Measurements from ENCODE around the gene ARTN. TPM values are rescaled to one million over a fixed set of nuclear protein-coding genes. Genes with fewer than 3 reads are reported as not detected.

Gene ARTN
- total and polyA plus RNA-seq, 9 of the 15 experiments (the other 6 are each of a cell fraction or from before 2014, with no cell fraction given) = 0.06 to 0.38 TPM; not detected in 7

GRCh38 chr1:43979261-43979527, 45.6 kb downstream of the ARTN start (continued):
- TF ChIP-seq, protein P1, sequence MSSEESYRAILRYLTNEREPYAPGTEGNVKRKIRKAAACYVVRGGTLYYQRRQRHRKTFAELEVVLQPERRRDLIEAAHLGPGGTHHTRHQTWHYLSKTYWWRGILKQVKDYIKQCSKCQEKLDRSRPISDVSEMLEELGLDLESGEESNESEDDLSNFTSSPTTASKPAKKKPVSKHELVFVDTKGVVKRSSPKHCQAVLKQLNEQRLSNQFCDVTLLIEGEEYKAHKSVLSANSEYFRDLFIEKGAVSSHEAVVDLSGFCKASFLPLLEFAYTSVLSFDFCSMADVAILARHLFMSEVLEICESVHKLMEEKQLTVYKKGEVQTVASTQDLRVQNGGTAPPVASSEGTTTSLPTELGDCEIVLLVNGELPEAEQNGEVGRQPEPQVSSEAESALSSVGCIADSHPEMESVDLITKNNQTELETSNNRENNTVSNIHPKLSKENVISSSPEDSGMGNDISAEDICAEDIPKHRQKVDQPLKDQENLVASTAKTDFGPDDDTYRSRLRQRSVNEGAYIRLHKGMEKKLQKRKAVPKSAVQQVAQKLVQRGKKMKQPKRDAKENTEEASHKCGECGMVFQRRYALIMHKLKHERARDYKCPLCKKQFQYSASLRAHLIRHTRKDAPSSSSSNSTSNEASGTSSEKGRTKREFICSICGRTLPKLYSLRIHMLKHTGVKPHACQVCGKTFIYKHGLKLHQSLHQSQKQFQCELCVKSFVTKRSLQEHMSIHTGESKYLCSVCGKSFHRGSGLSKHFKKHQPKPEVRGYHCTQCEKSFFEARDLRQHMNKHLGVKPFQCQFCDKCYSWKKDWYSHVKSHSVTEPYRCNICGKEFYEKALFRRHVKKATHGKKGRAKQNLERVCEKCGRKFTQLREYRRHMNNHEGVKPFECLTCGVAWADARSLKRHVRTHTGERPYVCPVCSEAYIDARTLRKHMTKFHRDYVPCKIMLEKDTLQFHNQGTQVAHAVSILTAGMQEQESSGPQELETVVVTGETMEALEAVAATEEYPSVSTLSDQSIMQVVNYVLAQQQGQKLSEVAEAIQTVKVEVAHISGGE (CRISPR knock-in tag; IDR thresholded peaks at IDR 0.05) = peak in 1 of 3 experiments; percentile 61; a peak in 2 of 6 replicates

GRCh38 chr1:43979528-43980254, 46.1 kb downstream of the ARTN start:
- H3K4me3 ChIP-seq = peak overlapping the region; percentile 47
- H3K9me3 ChIP-seq (replicated peaks; ENCODE audit: control insufficient read depth, insufficient read depth, low read depth, low read length) = no peaks in the 10 kb centered on the region
- under 1% methylated on average over 22 of the region's 45 CpGs for WGBS (ENCODE audit: insufficient coverage, low coverage, missing lambda C conversion rate)
- peak; percentile 76 for FAIRE-seq
- H3K9ac ChIP-seq (ENCODE audit: insufficient read depth in 1 of 2, low read depth in 2 of 2, low read length in 2 of 2) = peak overlapping the region; percentile 75 to 99
- H3K27ac ChIP-seq (ENCODE audit: extremely low read depth, low read depth, low read length) = peak overlapping the region; percentile 79
- intact Hi-C loops (cut with micrococcal nuclease) = no loop called here
- DNase-seq (ENCODE audit: extremely low read depth in 1 of 4, low spot score in 3 of 4) = peak; percentile 73 to 87 (median 83)
- H3K9me1 ChIP-seq (ENCODE audit: control insufficient read depth, insufficient read depth, low read length) = peaks cover 21% of the 10 kb centered on the region
- BruUV-seq (replicated peaks) = no TSS peak
- H3K4me2 ChIP-seq (ENCODE audit: insufficient read depth, low read length) = peak overlapping the region; percentile 86
- peaks cover 81% of the 10 kb centered on the region for H3K79me2 ChIP-seq (ENCODE audit: control insufficient read depth, insufficient read depth, low read length)
- peaks cover 33% of the 10 kb centered on the region for H4K20me1 ChIP-seq (replicated peaks; ENCODE audit: control insufficient read depth, insufficient read depth, low read length)
- H3K36me3 ChIP-seq (ENCODE audit: control insufficient read depth, insufficient read depth, low read length) = peaks cover 72% of the 10 kb centered on the region
- peak overlapping the region; percentile 17 for H2AFZ ChIP-seq (ENCODE audit: low read depth, low read length)
- peak; percentile 27 for ATAC-seq
- in situ Hi-C loops (cut with MboI) = no loop called here
- H3K4me1 ChIP-seq (replicated peaks in 1 of 2; ENCODE audit: control insufficient read depth in 2 of 2, insufficient read depth in 2 of 2, low read length in 2 of 2) = peaks cover 48 to 86% of the 10 kb centered on the region in 2 experiments
- ChIA-PET POLR2A (interaction anchor here (1.1 kb wide), 1 partner anchor 11 kb away, joined by 3 read pairs; no protein-coding TSS in a partner anchor), CTCF (ENCODE audit: low intra/inter-chr PET ratio) (interaction anchor here (0.6 to 1.1 kb wide), 2 partner anchors 48 to 57 kb away, joined by 3 to 5 read pairs; no protein-coding TSS in a partner anchor)
- no peaks in the 10 kb centered on the region for H3K27me3 ChIP-seq (ENCODE audit: control insufficient read depth in 2 of 2, insufficient read depth in 2 of 2, low read length in 2 of 2)
- no peak for TF ChIP-seq ZNF12 (CRISPR knock-in tag; IDR thresholded peaks at IDR 0.05)
- TF ChIP-seq ZNF347 (CRISPR knock-in tag; IDR thresholded peaks at IDR 0.05; ENCODE audit: low read depth) = no peak
- no peak for TF ChIP-seq BRF2 (IDR thresholded peaks at IDR 0.05; ENCODE audit: borderline replicate concordance, insufficient read depth, insufficient read length)
- peak; percentile 28; the same call in 1 of the 2 replicates for TF ChIP-seq ZNF511 (CRISPR knock-in tag; IDR thresholded peaks at IDR 0.05)
- no peak for TF ChIP-seq TSHZ1 (CRISPR knock-in tag; IDR thresholded peaks at IDR 0.05)
- TF ChIP-seq, protein P2, sequence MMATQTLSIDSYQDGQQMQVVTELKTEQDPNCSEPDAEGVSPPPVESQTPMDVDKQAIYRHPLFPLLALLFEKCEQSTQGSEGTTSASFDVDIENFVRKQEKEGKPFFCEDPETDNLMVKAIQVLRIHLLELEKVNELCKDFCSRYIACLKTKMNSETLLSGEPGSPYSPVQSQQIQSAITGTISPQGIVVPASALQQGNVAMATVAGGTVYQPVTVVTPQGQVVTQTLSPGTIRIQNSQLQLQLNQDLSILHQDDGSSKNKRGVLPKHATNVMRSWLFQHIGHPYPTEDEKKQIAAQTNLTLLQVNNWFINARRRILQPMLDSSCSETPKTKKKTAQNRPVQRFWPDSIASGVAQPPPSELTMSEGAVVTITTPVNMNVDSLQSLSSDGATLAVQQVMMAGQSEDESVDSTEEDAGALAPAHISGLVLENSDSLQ (IDR thresholded peaks at IDR 0.05) = no peak; the same call in 1 of the 2 replicates

Data from K562 (cell line).